ENCODE data around the gene RNF182. TPM values are rescaled to one million over a fixed set of nuclear protein-coding genes. Genes with fewer than 3 reads are reported as not detected.
"Not testable (repeated sequence)": the region's sequence is repeated elsewhere in the genome, so short reads cannot be mapped to it uniquely, and the experiment has no call there.

Gene RNF182
- polyA plus RNA-seq, 3 donors, result 3.0 to 4.7 (median 3.2) TPM

DNA sequence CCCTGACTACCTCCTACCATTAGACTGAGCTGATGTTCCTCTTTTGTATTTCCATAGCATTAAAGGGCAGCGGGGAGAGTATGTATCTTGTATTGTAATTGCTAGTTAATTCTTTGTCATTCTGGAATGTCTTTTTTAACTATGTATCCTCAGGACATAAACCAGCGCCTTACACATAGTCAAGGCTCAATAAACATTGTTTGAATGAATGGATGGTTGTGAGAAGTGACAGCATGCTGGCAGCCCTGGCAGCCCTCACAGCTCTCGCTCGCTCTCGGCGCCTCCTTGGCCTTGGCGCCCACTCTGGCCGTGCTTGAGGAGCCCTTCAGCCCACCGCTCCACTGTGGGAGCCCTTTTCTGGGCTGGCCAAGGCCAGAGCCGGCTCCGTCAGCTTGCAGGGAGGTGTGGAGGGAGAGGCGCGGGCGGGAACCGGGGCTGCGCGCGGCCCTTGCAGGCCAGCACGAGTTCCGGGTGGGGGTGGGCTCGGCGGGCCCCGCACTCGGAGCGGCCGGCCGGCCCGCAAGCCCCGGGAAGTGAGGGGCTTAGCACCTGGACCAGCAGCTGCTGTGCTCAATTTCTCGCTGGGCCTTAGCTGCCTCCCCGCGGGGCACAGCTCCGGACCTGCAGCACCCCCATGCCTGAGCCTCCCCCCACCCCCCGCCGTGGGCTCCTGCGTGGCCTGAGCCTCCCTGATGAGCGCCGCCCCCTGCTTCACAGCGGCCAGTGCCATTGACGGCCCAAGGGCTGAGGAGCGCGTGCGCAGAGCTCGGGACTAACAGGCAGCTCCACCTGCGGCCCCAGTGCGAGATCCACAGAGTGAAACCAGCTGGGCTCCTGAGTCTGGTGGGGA lies 93.1 kb downstream of the RNF182 start:
- no peak for DNase-seq (ENCODE audit: extremely low read depth in 1 of 11, low read depth in 9 of 11, low spot score in 4 of 11)

DNA sequence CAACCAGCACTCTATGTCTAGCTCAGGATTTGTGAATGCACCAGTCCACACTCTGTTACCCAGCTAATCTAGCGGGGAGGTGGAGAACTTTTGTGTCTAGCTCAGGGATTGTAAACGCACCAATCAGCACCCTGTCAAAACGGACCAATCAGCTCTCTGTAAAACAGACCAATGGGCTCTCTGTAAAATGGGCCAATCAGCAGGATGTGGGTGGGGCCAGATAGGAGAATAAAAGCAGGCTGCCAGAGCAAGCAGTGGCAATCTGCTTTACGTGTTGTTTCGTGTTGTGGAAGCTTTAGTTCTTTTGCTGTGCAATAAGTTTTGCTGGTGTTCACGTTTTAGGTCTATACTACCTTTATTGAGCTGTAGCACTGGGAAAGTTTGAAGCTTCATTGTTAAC lies 93.8 kb downstream of the RNF182 start:
- not testable (repeated sequence) for DNase-seq (ENCODE audit: extremely low read depth in 1 of 11, low read depth in 9 of 11, low spot score in 4 of 11)

DNA sequence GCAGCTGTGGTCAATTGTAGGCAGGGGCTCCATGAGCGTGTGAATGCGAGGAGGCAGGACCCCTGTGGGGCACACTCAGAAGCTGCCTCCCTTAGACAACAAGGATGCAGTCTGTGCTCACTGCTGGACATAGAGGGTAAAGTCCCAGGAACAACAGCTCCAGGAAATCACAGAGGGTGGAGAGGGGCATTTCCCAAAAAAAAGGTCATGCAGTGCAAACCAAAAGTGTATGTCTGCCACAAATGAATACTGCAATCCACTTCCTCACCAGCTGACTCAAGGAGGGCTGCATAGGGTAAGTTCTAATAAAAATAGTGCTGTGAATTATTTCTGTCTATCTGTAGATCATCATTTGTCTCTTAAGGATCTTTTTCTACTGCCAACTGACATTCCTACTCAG lies 95.8 kb downstream of the RNF182 start:
- DNase-seq (ENCODE audit: extremely low read depth in 1 of 11, low read depth in 9 of 11, low spot score in 4 of 11), result no peak

DNA sequence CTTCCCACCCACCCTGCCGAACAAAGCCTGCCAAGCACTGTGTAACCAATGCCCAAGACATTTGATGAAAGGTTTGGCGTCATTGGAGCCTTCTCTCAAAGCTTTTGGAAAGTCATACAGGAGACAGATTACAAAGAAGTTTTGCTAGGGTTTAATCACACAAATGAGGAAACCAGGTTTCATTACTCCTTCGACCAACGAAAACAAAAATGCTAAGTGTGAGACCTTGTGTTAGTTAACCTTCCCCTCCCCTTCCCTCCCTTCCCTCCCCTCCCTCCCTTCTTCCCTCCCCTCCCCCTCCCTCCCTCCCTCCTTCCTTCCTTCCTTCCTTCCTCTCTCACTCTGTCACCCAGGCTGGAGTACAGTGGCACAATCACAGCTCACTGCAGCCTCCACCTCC lies 96.7 kb downstream of the RNF182 start:
- no peak for DNase-seq (ENCODE audit: extremely low read depth in 1 of 11, low read depth in 9 of 11, low spot score in 4 of 11)

DNA sequence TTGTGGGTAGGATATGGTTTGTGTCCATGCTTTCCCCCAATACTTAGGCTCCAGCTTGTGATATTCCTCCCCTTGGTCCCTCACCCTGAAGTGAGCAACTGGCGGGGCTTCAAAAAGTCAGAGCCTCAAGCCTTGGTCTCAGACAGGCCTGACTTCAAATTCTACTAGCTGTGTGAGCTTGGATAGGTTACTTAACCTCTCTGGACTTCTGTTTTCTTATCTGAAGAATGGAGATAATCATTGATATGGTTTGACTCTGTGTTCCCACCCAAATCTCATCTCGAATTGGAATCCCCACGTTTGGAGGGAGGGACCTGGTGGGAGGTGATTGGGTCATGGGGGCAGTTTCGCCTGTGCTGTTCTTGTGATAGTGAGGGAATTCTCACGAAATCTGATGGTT lies 97.9 kb downstream of the RNF182 start:
- no peak for DNase-seq (ENCODE audit: extremely low read depth in 1 of 11, low read depth in 9 of 11, low spot score in 4 of 11)

DNA sequence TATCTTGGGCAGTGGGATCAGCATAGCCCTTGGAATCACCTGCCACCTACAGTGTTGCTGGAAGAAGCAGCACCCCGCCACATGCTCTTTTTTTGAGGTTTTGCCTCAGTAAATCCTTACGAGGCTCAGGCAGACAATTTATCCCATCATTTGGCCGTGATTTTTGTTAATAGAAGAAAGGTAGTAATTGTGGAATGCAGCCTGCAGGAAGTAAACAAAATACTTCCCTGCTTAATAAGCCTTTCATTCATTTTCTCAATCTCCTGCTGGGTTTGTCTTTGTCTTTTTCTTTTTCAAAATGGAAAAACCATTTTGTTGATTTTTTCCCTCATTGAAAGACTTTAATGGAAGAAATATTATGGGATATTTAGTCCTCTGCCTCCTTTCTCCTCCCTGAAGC lies 99.1 kb downstream of the RNF182 start:
- no peak for DNase-seq (ENCODE audit: extremely low read depth in 1 of 11, low read depth in 9 of 11, low spot score in 4 of 11)

DNA sequence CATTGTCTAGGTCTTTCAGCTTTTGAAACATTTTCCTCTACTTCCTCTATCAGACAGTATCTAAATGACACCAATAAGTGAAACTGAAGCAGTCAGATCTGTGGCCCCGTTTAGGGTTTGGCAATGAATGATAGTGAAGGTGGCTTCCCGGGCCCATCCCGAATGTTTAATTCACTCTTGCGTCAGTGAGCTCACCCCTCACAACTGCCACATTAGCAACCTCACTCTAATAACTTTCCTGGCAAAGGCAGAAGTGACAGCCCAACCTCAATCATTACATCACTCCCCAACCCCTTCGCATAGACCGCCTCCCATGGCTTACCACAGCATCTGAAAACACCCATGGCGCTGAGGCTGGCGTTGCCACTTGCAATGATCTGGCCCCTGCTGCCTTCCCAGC lies 100.4 kb downstream of the RNF182 start:
- no peak for DNase-seq (ENCODE audit: extremely low read depth in 1 of 11, low read depth in 9 of 11, low spot score in 4 of 11)

DNA sequence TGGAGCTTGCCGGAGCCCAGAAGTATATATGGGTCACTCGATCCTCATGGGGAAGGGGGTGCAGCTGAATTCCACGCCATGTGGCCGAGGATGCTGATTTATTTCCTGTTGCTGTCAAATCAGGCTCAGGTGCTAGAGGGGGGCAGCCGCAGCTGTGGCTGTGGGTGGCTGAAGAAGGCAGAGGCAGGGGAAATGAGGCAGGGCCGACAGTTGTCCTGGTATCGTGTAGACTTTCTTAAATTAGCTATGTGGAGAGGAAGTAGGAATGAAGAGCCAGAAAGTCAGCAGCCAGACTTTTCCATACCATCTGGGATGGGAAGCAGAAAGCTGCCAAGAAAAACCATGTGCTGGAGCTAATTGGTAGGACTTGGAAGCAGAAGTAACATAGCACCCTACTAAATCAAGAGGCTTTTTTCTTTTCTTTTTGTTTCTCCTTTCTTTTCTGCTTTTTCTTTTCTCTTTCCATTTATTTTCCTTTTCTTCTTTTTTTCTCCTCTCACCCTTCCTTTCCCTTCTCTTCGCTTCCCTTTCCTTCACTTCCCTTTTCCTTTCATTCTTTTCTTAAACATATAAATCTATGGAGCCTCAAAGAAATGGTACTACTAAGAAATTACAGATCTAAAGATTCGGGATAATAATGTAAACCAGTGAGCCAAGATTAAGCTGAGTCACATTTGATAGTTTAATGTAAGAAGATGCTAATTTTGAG lies 102.2 kb downstream of the RNF182 start:
- DNase-seq (ENCODE audit: extremely low read depth in 1 of 11, low read depth in 9 of 11, low spot score in 4 of 11), result peak in 1 of 11 donors; percentile 5

DNA sequence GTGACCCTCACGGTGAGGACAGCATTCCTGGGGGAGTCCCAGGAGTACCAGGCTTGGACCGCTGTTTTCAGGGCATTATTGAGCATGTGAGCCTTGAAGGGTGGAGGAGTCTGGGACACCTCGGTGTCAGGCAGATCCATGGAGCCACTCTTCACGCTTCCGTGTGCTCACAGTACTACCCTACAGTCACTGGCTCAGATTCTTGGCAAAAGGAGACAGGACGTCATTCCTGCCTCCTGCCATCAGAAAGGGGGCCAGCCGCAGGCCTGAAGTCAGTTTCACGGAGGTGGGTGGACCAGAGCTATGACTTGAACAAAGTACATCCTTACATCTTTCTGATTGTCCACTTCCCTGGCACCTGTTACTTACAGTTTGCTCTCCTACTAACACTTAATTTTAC lies 103.9 kb downstream of the RNF182 start:
- no peak for DNase-seq (ENCODE audit: extremely low read depth in 1 of 11, low read depth in 9 of 11, low spot score in 4 of 11)

DNA sequence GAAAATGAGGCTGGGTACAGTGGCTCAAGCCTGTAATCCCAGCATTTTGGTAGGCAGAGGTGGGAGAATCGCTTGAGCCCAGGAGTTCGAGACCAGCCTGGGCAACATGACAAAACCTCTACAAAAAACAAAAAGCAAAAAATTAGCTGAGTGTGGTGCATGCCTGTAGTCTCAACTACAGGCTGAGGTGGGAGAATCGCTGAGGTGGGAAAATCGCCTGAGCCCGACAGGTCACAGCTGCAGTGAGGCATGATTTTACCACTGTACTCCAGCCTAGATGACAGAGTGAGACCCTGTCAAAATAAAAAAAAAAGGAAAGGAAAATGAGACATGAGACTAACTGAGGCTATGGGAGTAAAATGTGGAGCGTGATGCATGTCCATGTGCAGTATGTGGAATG lies 104.9 kb downstream of the RNF182 start:
- DNase-seq (ENCODE audit: extremely low read depth in 1 of 11, low read depth in 9 of 11, low spot score in 4 of 11), result no peak

Other genes with a start within 250 kb of the RNF182 start
- gene RANBP9, start 213.1 kb upstream of the RNF182 start, polyA plus RNA-seq (ENCODE audit: insufficient read length in 3 of 3), result 10 to 100 TPM; 45.8 to 48.7 (median 46.6) TPM
- 10 to 100 TPM; 50.9 to 60.9 (median 56.1) TPM for gene MCUR1, start 110.4 kb upstream of the RNF182 start, polyA plus RNA-seq (ENCODE audit: insufficient read length in 3 of 3)
- 10 to 100 TPM; 10.4 to 12.3 (median 11.3) TPM for gene CD83, start 192.8 kb downstream of the RNF182 start, polyA plus RNA-seq (ENCODE audit: insufficient read length in 3 of 3)

Data from renal cortex interstitium (tissue), 11 donors.